Calu3 (cell line): ENCODE results near the gene RANBP3. TPM values are rescaled to one million over a fixed set of nuclear protein-coding genes. Genes with fewer than 3 reads are reported as not detected.
"Not testable (repeated sequence)": the region's sequence is repeated elsewhere in the genome, so short reads cannot be mapped to it uniquely, and the experiment has no call there.

ENCODE experiments used
- BruUV-seq: library from RNA; stranded (reverse); fragments of 400-500 nt; replicated peaks from 2 replicates; lab custom pipeline; 2021; lab: Mats Ljungman, UMichigan
- CTCF ChIA-PET: fragments of 300-600 bp; sonication (Branson Sonifier 250); formaldehyde crosslinking; loops from one replicate; lab custom pipeline; 2022; ENCODE audit warnings: antibody characterized with exemption; lab: Charles Lee
- DNase-seq: peaks from one replicate; pipeline ENCODE4 v3.0.0; 2022
- H3K27ac Mint-ChIP-seq: one replicate; pipeline ENCODE4 v1.8.0; 2022; ENCODE audit warnings: mixed read lengths; ENCODE audit not compliant: unreplicated experiment
- H3K27me3 Mint-ChIP-seq: one replicate; pipeline ENCODE4 v1.8.0; 2022; ENCODE audit warnings: mixed read lengths; ENCODE audit not compliant: unreplicated experiment
- H3K36me3 Mint-ChIP-seq: one replicate; pipeline ENCODE4 v1.8.0; 2022; ENCODE audit warnings: mild to moderate bottlenecking, moderate library complexity, mixed read lengths; ENCODE audit not compliant: insufficient read depth, unreplicated experiment
- H3K4me1 Mint-ChIP-seq: one replicate; pipeline ENCODE4 v1.8.0; 2022; ENCODE audit warnings: mild to moderate bottlenecking, low read depth, mixed read lengths; ENCODE audit not compliant: unreplicated experiment
- H3K4me3 Mint-ChIP-seq: one replicate; pipeline ENCODE4 v1.8.0; 2022; ENCODE audit warnings: mild to moderate bottlenecking, low read depth, moderate library complexity, mixed read lengths; ENCODE audit not compliant: unreplicated experiment
- H3K9me3 Mint-ChIP-seq: one replicate; pipeline ENCODE4 v1.8.0; 2022; ENCODE audit warnings: low read depth, mixed read lengths; ENCODE audit not compliant: unreplicated experiment
- intact Hi-C: fragments of 100-400 bp; cut with micrococcal nuclease; formaldehyde crosslinking; loops from one replicate; pipeline ENCODE4 v1.10.0; 2022; ENCODE audit not compliant: unreplicated experiment
- total RNA-seq: library from RNA; stranded (reverse); gene quantifications from 2 replicates; pipeline ENCODE4 v1.2.3, GENCODE V29; 2022
- TF ChIP-seq, protein P1 (sequence below): fragments of 200-600 bp; IDR thresholded peaks from one replicate; pipeline ENCODE4 v1.8.0; 2022; ENCODE audit warnings: antibody characterized with exemption; ENCODE audit not compliant: unreplicated experiment

RANBP3 gene
- total RNA-seq, 1 experiment from 2014 or later, result 58.4 TPM

DNA sequence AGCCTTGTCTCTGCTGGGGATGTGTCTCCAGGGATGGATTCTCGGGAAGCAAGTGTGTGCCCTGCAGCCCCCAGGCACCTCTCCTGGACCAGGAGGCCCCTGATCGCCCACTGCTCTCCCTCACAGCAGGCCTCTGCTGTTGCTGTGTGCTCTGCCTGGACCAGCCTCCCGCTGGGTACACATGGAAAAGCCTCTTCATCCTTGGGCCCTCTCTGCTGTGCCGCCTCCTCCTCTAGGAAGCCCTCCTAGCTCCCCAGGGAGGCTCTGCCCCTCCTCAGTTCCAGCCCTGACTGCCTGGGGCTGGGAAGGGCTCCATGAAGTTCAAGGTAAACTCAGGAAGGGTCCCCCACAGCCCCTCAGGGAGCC is 86.4 kb downstream of the RANBP3 start:
- H3K4me3 Mint-ChIP-seq, result no peak overlapping the region
- TF ChIP-seq, protein P1, sequence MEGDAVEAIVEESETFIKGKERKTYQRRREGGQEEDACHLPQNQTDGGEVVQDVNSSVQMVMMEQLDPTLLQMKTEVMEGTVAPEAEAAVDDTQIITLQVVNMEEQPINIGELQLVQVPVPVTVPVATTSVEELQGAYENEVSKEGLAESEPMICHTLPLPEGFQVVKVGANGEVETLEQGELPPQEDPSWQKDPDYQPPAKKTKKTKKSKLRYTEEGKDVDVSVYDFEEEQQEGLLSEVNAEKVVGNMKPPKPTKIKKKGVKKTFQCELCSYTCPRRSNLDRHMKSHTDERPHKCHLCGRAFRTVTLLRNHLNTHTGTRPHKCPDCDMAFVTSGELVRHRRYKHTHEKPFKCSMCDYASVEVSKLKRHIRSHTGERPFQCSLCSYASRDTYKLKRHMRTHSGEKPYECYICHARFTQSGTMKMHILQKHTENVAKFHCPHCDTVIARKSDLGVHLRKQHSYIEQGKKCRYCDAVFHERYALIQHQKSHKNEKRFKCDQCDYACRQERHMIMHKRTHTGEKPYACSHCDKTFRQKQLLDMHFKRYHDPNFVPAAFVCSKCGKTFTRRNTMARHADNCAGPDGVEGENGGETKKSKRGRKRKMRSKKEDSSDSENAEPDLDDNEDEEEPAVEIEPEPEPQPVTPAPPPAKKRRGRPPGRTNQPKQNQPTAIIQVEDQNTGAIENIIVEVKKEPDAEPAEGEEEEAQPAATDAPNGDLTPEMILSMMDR, result no peak
- peaks cover 14% of the 10 kb centered on the region for H3K36me3 Mint-ChIP-seq
- intact Hi-C loops, result loop anchor here (5.0 kb wide), 1 partner anchor 89 kb away; no protein-coding TSS in a partner anchor
- CTCF ChIA-PET, result interaction anchor here (2.3 kb wide), 1 partner anchor 87 kb away, joined by 15 read pairs; no protein-coding TSS in a partner anchor
- no peak for DNase-seq
- H3K27ac Mint-ChIP-seq, result no peak overlapping the region
- no peaks in the 10 kb centered on the region for H3K4me1 Mint-ChIP-seq
- BruUV-seq, result no TSS peak
- H3K27me3 Mint-ChIP-seq, result peaks cover 13% of the 10 kb centered on the region
- no peaks in the 10 kb centered on the region for H3K9me3 Mint-ChIP-seq

DNA sequence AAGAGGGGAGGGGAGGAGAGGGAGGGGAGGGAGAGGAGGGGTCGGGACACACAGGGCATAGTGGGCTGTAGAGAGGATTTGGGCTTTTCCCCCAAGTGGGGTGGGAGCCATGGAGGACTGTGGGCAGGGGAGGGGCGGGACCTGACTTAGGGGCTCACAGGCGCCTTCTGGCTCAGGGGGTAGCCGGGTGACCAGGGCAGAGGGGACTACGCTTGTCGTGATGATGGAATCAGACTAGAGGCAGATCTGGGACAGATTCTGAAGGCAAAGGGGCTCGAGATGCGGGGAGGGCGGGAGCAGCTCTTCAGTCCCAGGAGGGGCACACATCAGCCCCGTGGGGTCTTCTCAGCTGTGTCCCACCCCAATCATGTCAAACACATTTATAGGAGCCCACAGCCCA is 87.8 kb downstream of the RANBP3 start:
- intact Hi-C loops, result loop anchor here (5.0 kb wide), 1 partner anchor 88 kb away; no protein-coding TSS in a partner anchor
- H3K4me3 Mint-ChIP-seq, result no peak overlapping the region
- H3K36me3 Mint-ChIP-seq, result peaks cover 9% of the 10 kb centered on the region
- no peak overlapping the region for H3K27ac Mint-ChIP-seq
- no peak for DNase-seq
- TF ChIP-seq, protein P1, result no peak
- CTCF ChIA-PET, result no interaction called here
- no peaks in the 10 kb centered on the region for H3K4me1 Mint-ChIP-seq
- no peaks in the 10 kb centered on the region for H3K9me3 Mint-ChIP-seq
- H3K27me3 Mint-ChIP-seq, result peaks cover 22% of the 10 kb centered on the region
- BruUV-seq, result no TSS peak

DNA sequence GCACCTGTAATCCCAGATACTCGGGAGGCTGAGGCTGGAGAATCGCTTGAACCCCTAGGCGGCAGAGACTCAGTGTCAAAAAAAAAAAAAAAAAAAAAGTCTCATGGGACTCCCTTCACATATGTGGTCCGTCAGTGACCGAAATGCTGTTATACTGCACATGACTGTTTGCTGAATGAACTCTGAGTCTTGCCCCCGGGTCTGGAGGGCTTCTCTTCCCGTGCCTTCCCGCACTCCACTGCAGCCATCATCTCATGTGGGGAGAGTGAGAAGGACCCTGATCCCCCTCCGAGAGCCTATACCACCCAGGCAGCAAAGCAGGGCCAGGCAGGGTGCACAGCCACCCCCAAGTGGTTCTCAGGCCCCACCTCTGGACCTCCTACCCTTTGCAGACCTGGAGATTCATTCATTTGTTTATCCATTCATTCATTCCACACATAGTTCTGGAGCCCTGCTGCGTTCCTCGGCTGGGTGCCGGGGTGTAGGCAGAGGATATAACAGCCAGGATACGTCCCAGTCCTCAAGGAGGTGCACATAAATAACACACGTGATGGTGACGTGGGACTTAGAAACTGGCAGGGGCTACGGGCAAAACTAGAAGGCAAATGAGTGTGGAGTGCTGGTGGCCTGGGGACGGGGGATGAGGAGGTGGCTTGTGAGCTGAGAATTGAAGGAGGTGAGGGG is 88.5 kb downstream of the RANBP3 start:
- DNase-seq, result no peak
- TF ChIP-seq, protein P1, result no peak
- Mint-ChIP-seq H3K36me3 (peaks cover 9% of the 10 kb centered on the region), H3K4me3 (no peak overlapping the region), H3K4me1 (no peaks in the 10 kb centered on the region), H3K27me3 (peaks cover 26% of the 10 kb centered on the region), H3K9me3 (no peaks in the 10 kb centered on the region), H3K27ac (no peak overlapping the region)
- BruUV-seq, result no TSS peak
- CTCF ChIA-PET, result no interaction called here
- intact Hi-C loops, result no loop called here

DNA sequence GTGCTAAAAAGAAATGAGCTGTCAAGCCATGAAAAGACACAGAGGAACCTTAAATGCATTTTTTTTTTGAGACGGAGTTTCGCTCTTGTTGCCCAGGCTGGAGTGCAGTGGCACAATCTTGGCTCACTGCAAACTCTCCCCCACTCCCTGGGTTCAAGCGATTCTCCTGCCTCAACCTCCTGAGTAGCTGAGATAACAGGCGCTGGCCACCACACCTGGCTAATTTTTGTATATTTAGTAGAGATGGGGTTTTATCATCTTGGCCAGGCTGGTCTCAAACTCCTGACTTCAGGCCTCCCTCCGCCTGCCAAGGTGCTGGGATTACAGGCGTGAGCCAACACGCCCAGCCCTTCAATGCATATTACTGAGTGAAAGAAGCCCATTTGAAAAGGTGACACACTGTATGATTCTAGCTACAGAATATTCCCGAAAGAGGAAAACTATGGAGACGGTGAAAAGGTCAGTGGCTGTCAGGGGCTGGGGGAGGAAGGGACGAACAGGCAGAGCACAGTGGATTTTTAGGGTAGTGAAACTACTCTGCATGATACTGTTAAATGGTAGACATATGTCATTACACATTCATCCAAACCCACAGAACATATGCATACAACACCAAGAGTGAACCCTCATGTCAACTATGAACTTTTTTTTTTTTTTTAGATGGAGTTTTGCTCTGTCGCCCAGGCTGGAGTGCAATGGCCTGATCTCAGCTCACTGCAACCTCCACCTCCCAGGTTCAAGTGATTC is 93.7 kb downstream of the RANBP3 start:
- H3K4me3 Mint-ChIP-seq, intact Hi-C loops, H3K4me1 Mint-ChIP-seq, BruUV-seq, H3K36me3 Mint-ChIP-seq, DNase-seq, H3K9me3 Mint-ChIP-seq, H3K27ac Mint-ChIP-seq: not testable (repeated sequence)
- CTCF ChIA-PET, result interaction anchor here (0.6 kb wide), 1 partner anchor 54 kb away, joined by 3 read pairs; no protein-coding TSS in a partner anchor
- peaks cover 29% of the 10 kb centered on the region for H3K27me3 Mint-ChIP-seq

DNA sequence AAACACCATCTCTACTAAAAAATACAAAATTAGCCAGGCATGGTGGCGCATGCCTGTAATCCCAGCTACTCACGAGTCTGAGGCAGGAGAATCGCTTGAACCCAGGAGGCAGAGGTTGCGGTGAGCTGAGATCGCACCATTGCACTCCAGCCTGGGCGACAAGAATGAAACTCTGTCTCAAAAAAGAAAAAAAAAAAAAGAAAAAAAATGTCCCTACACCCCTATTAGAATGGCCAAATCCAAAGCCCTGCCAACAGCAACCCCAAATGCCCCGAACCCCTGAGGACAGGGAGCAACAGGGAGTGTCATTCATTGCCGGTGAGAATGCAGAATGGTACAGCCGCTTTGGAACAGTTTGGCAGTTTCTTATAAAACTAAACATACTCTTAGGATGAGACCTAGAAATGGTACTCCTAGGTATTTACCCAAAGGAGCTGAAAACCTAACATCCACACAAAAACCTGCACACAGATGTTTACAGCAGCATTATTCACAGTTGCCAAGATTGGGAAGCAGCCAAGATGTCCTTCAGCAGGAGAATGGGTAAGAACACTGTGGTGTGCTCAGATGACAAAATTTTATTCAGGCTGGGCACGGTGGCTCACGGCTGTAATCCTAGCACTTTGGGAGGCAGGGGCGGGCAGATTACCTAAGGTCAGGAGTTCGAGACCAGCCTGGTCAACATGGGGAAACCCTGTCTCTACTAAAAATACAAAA is 94.6 kb downstream of the RANBP3 start:
- BruUV-seq, CTCF ChIA-PET, H3K9me3 Mint-ChIP-seq, H3K4me3 Mint-ChIP-seq, DNase-seq, intact Hi-C loops, H3K27ac Mint-ChIP-seq, H3K36me3 Mint-ChIP-seq, H3K4me1 Mint-ChIP-seq: not testable (repeated sequence)
- peaks cover 26% of the 10 kb centered on the region for H3K27me3 Mint-ChIP-seq
